K562 (cell line): ENCODE data around the gene HS3ST3B1. TPM values are rescaled to one million over a fixed set of nuclear protein-coding genes. Genes with fewer than 3 reads are reported as not detected.

Source experiments
- ATAC-seq: fragments of 200-7000 bp; cut with Tn5 transposase; 3 replicates; pipeline ENCODE4 v1.9.1; 2020; ENCODE audit warnings: moderate library complexity
- BruUV-seq: library from RNA; stranded (reverse); fragments of 400-500 nt; replicated peaks from 2 replicates; lab custom pipeline; 2021; lab: Mats Ljungman, UMichigan
- CTCF ChIA-PET: fragments of 300-600 bp; formaldehyde crosslinking; extraction: SDS; loops from one replicate; lab custom pipeline; 2021; ENCODE audit warnings: low intra/inter-chr PET ratio; lab: Yijun Ruan, JAX
- POLR2A ChIA-PET: fragments of 300-600, 350-650 bp; sonication (Branson Sonifier 250); formaldehyde crosslinking; extraction: SDS; loops from one replicate; lab custom pipeline; 2021; ENCODE audit warnings: antibody characterized with exemption, inconsistent platforms; lab: Yijun Ruan, JAX
- DNase-seq, 4 experiments: peaks; one replicate each; pipeline versions ENCODE4 v3.0.0 to v3.0.0-alpha.2; 2011 to 2018; ENCODE audit warnings: low spot score in 3 of 4, mixed read lengths in 3 of 4; ENCODE audit errors: extremely low read depth in 1 of 4
- FAIRE-seq: peaks from 2 replicates; lab custom pipeline; 2011; peaks lifted over from hg19 to GRCh38; lab: Jason Lieb, UNC
- H2AFZ ChIP-seq: 2 replicates; pipeline ENCODE4 v1.6.0; 2011; ENCODE audit warnings: low read depth, low read length, control low read depth, inconsistent platforms
- H3K27ac ChIP-seq: fragments of 200-600 bp; 3 replicates; pipeline ENCODE4 v1.8.0; 2011; ENCODE audit warnings: low read depth, mild to moderate bottlenecking, control low read depth, inconsistent platforms, low read length, moderate library complexity, mixed read lengths; ENCODE audit errors: extremely low read depth
- H3K27me3 ChIP-seq, 2 experiments: fragments of 300-600 bp in 1 of 2; 2 replicates in 1 of 2; 3 replicates in 1 of 2; pipeline versions ENCODE4 v1.6.0 to v1.8.0; 2011; ENCODE audit warnings: inconsistent platforms in 2 of 2, low read length in 2 of 2, mild to moderate bottlenecking in 1 of 2, mixed read lengths in 1 of 2, moderate library complexity in 1 of 2; ENCODE audit not compliant: control insufficient read depth in 2 of 2, insufficient read depth in 2 of 2
- H3K36me3 ChIP-seq: fragments of 300-600 bp; 3 replicates; pipeline ENCODE4 v1.8.0; 2011; ENCODE audit warnings: mild to moderate bottlenecking, low read length, inconsistent platforms; ENCODE audit not compliant: control insufficient read depth, insufficient read depth
- H3K4me1 ChIP-seq, 2 experiments: fragments of 200-600 bp in 1 of 2; replicated peaks in 1 of 2; 2 replicates in 1 of 2; 3 replicates in 1 of 2; pipeline versions ENCODE4 v1.5.1 to v1.8.0; 2011; ENCODE audit warnings: inconsistent platforms in 2 of 2, low read length in 2 of 2, mild to moderate bottlenecking in 1 of 2, mixed read lengths in 1 of 2, moderate library complexity in 1 of 2; ENCODE audit not compliant: control insufficient read depth in 2 of 2, insufficient read depth in 2 of 2
- H3K4me2 ChIP-seq: 2 replicates; pipeline ENCODE4 v1.6.1; 2011; ENCODE audit warnings: low read length, control low read depth, inconsistent platforms, mixed read lengths; ENCODE audit not compliant: insufficient read depth
- H3K4me3 ChIP-seq: fragments of 200-600 bp; sonication (generic), shearing (Covaris generic); 2 replicates; pipeline ENCODE4 v1.5.1; 2016; ENCODE audit warnings: control low read depth, inconsistent platforms
- H3K79me2 ChIP-seq: fragments of 200-600 bp; 3 replicates; pipeline ENCODE4 v1.8.0; 2011; ENCODE audit warnings: low read length, inconsistent platforms; ENCODE audit not compliant: control insufficient read depth, insufficient read depth
- H3K9ac ChIP-seq, 2 experiments: 2 replicates each; pipeline versions ENCODE4 v1.6.0 to v1.6.1; 2011; ENCODE audit warnings: low read depth in 2 of 2, low read length in 2 of 2, control low read depth in 1 of 2, inconsistent platforms in 1 of 2, mild to moderate bottlenecking in 1 of 2, mixed read lengths in 1 of 2; ENCODE audit not compliant: insufficient read depth in 1 of 2
- H3K9me1 ChIP-seq: one replicate; pipeline ENCODE4 v1.6.0; 2011; ENCODE audit warnings: inconsistent platforms, mild to moderate bottlenecking, low read length, moderate library complexity; ENCODE audit not compliant: control insufficient read depth, insufficient read depth
- H3K9me3 ChIP-seq: replicated peaks from 2 replicates; pipeline ENCODE4 v1.5.1; 2011; ENCODE audit warnings: low read depth, low read length, inconsistent platforms; ENCODE audit not compliant: control insufficient read depth, insufficient read depth
- H4K20me1 ChIP-seq: replicated peaks from 2 replicates; pipeline ENCODE4 v1.6.1; 2011; ENCODE audit warnings: low read length, inconsistent platforms, mixed read lengths; ENCODE audit not compliant: control insufficient read depth, insufficient read depth
- ATF7 ChIP-seq: fragments of 450-650 bp; IDR thresholded peaks from 2 replicates; pipeline ENCODE4 v1.7.1; 2014; ENCODE audit warnings: mild to moderate bottlenecking, moderate library complexity
- CBX2 ChIP-seq: fragments of 200-600 bp; sonication (generic); IDR thresholded peaks from one replicate; pipeline ENCODE4 v1.6.1; 2012; ENCODE audit warnings: mild to moderate bottlenecking, low read length, inconsistent platforms; ENCODE audit not compliant: insufficient read depth, poor library complexity, severe bottlenecking
- CHAMP1 ChIP-seq: fragments of 450-650 bp; IDR thresholded peaks from 2 replicates; pipeline ENCODE4 v1.6.1; 2016; ENCODE audit warnings: mild to moderate bottlenecking
- RBM17 ChIP-seq: fragments of 200-400 bp; formaldehyde crosslinking; IDR thresholded peaks from 2 replicates; pipeline ENCODE4 v1.6.1; 2017; ENCODE audit warnings: low read depth, mild to moderate bottlenecking, low read length, borderline replicate concordance
- SREBF2 ChIP-seq: sonication (generic); formaldehyde crosslinking; IDR thresholded peaks from 2 replicates; pipeline ENCODE4 v1.4.0; 2020; ENCODE audit warnings: mild to moderate bottlenecking, missing genetic modification reagents
- ZNF584 ChIP-seq: fragments of 200-800 bp; sonication (Bioruptor generic); IDR thresholded peaks from 2 replicates; pipeline ENCODE4 v1.6.1; 2016; ENCODE audit warnings: low read depth, mild to moderate bottlenecking, missing genetic modification characterization, missing compliant biosample characterization
- ZNF740 ChIP-seq, 3 experiments: fragments of 200-800 bp in 1 of 3; sonication (Bioruptor generic) in 1 of 3; sonication (generic) in 1 of 3; formaldehyde crosslinking in 1 of 3; IDR thresholded peaks; 2 replicates each; pipeline versions ENCODE4 v1.6.1 to v1.8.0; 2016 to 2022; ENCODE audit warnings: mild to moderate bottlenecking in 2 of 3, missing compliant biosample characterization in 2 of 3, missing genetic modification characterization in 2 of 3, missing genetic modification reagents in 1 of 3
- WGBS: fragments of 100-300 bp; shearing (Covaris generic); methylation state at CpG from one replicate; pipeline ENCODE4 v1.1.6; 2016; ENCODE audit warnings: low coverage, mixed read lengths; ENCODE audit not compliant: insufficient coverage; ENCODE audit errors: missing lambda C conversion rate; 5-methylcytosine and 5-hydroxymethylcytosine counted together
- in situ Hi-C: fragments of 300-500 bp; cut with MboI; formaldehyde crosslinking; loops from 4 replicates; pipeline ENCODE4 v1.15.0; 2018; ENCODE audit warnings: inconsistent platforms, mixed read lengths
- intact Hi-C: fragments of 100-400 bp; cut with micrococcal nuclease; formaldehyde crosslinking; loops from 2 replicates; pipeline ENCODE4 v1.14.2; 2022
- polyA plus RNA-seq, 8 experiments: library from polyadenylated mRNA; depleted of rRNA in 4 of 8; stranded (reverse) in 5 of 8; unstranded in 3 of 8; fragments of >200 nt; fragmentation: Nextera tagmentation in 2 of 8; fragmentation: Illumina TruSeq in 1 of 8; extraction: Ambion mirVana in 2 of 8; extraction: Trizol in 1 of 8; gene quantifications; 2 replicates each; pipeline versions ENCODE4 v1.2.1 to v1.2.3, GENCODE V29; 2011 to 2014; ENCODE audit warnings: inconsistent platforms in 1 of 8, missing spikeins in 1 of 8
- total RNA-seq, 7 experiments: library from RNA; depleted of rRNA in 6 of 7; stranded (reverse); fragments of >200 nt in 6 of 7; fragmentation: Illumina TruSeq in 2 of 7; extraction: Trizol in 2 of 7; gene quantifications; 2 replicates each; pipeline versions ENCODE4 v1.2.1 to v1.2.3, GENCODE V29; 2011 to 2021; ENCODE audit warnings: low replicate concordance in 1 of 7

Gene HS3ST3B1
- total and polyA plus RNA-seq, 9 of the 15 experiments (the other 6 are each of a cell fraction or from before 2014, with no cell fraction given), result 1.9 to 12.9 (median 3.7) TPM

GRCh38 chr17:14321476-14321949 is 20.6 kb downstream of the HS3ST3B1 start:
- no peak overlapping the region for H3K4me2 ChIP-seq
- H3K9ac ChIP-seq, result no peak overlapping the region
- H3K27ac ChIP-seq, result no peak overlapping the region
- no peak for DNase-seq
- H3K79me2 ChIP-seq, result peaks cover 10% of the 10 kb centered on the region
- no peaks in the 10 kb centered on the region for H3K9me3 ChIP-seq
- no peaks in the 10 kb centered on the region for H3K9me1 ChIP-seq
- no peak overlapping the region for H3K4me3 ChIP-seq
- no peaks in the 10 kb centered on the region for H3K36me3 ChIP-seq
- ChIA-PET POLR2A (interaction anchor here (0.8 kb wide), 1 partner anchor 13 kb away, joined by 3 read pairs; no protein-coding TSS in a partner anchor), CTCF (no interaction called here)
- TF ChIP-seq ATF7, result no peak
- TF ChIP-seq CBX2, result no peak
- no peak for TF ChIP-seq ZNF740 (CRISPR knock-in tag; IDR thresholded peaks at IDR 0.05)
- TF ChIP-seq ZNF740 (tag; IDR thresholded peaks at IDR 0.05), result no peak
- no peak for TF ChIP-seq RBM17
- TF ChIP-seq CHAMP1, result no peak
- no peak for TF ChIP-seq SREBF2 (CRISPR knock-in tag)
- no peak for TF ChIP-seq ZNF584
- H4K20me1 ChIP-seq, result no peaks in the 10 kb centered on the region
- no peak for ATAC-seq
- no peaks in the 10 kb centered on the region for H3K27me3 ChIP-seq
- intact Hi-C loops (no loop called here), in situ Hi-C loops (no loop called here)
- no peak overlapping the region for H2AFZ ChIP-seq
- H3K4me1 ChIP-seq, result peaks cover 0 to 12% of the 10 kb centered on the region in 2 experiments; a peak in 3 of 5 replicates
- no TSS peak for BruUV-seq
- FAIRE-seq, result no peak
- WGBS, result 69% methylated on average over 6 of the region's 7 CpGs
